Measurements from ENCODE around the gene PDGFB. TPM values are rescaled to one million over a fixed set of nuclear protein-coding genes. Genes with fewer than 3 reads are reported as not detected.

PDGFB gene
- total RNA-seq, 2 donors from 2014 or later, result 9.9 to 16.4 TPM

GRCh38 chr22:39246690-39247332 is 2.0 kb upstream of the PDGFB start:
- Histone ChIP-seq H3K4me3 (no peak overlapping the region), H3K27ac (no peak overlapping the region), H3K9me3 (no peaks in the 10 kb centered on the region), H3K27me3 (replicated peaks; ENCODE audit: insufficient read depth) (no peaks in the 10 kb centered on the region), H3K36me3 (no peaks in the 10 kb centered on the region), H3K4me1 (replicated peaks) (no peaks in the 10 kb centered on the region)
- WGBS, result 75% methylated on average over 10 of the region's 10 CpGs
- intact Hi-C loops (cut with DNase I), result no loop called here
- TF ChIP-seq POLR2A (IDR thresholded peaks at IDR 0.05) (no peak), POLR2AphosphoS5 (IDR thresholded peaks at IDR 0.05) (no peak)
- TF ChIP-seq, protein P1, sequence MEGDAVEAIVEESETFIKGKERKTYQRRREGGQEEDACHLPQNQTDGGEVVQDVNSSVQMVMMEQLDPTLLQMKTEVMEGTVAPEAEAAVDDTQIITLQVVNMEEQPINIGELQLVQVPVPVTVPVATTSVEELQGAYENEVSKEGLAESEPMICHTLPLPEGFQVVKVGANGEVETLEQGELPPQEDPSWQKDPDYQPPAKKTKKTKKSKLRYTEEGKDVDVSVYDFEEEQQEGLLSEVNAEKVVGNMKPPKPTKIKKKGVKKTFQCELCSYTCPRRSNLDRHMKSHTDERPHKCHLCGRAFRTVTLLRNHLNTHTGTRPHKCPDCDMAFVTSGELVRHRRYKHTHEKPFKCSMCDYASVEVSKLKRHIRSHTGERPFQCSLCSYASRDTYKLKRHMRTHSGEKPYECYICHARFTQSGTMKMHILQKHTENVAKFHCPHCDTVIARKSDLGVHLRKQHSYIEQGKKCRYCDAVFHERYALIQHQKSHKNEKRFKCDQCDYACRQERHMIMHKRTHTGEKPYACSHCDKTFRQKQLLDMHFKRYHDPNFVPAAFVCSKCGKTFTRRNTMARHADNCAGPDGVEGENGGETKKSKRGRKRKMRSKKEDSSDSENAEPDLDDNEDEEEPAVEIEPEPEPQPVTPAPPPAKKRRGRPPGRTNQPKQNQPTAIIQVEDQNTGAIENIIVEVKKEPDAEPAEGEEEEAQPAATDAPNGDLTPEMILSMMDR (IDR thresholded peaks at IDR 0.05), result no peak
- no peak for DNase-seq (ENCODE audit: low spot score)

GRCh38 chr22:39246217-39246616 is 1.4 kb upstream of the PDGFB start:
- Histone ChIP-seq H3K4me1 (replicated peaks) (no peaks in the 10 kb centered on the region), H3K4me3 (no peak overlapping the region), H3K9me3 (no peaks in the 10 kb centered on the region), H3K36me3 (no peaks in the 10 kb centered on the region), H3K27ac (no peak overlapping the region), H3K27me3 (replicated peaks; ENCODE audit: insufficient read depth) (no peaks in the 10 kb centered on the region)
- intact Hi-C loops (cut with DNase I), result no loop called here
- DNase-seq (ENCODE audit: low spot score), result no peak
- TF ChIP-seq, protein P1 (IDR thresholded peaks at IDR 0.05), result no peak
- TF ChIP-seq POLR2A (IDR thresholded peaks at IDR 0.05) (no peak), POLR2AphosphoS5 (IDR thresholded peaks at IDR 0.05) (no peak)
- 79% methylated on average over 3 of the region's 3 CpGs for WGBS

- Histone ChIP-seq H3K4me3 (peak overlapping the region; percentile 48 to 56), H3K27me3 (replicated peaks; ENCODE audit: insufficient read depth) (no peaks in the 10 kb centered on the region), H3K4me1 (replicated peaks) (peaks cover 3% of the 10 kb centered on the region), H3K36me3 (no peaks in the 10 kb centered on the region), H3K27ac (peak overlapping the region in 1 of 2 donors; percentile 88), H3K9me3 (no peaks in the 10 kb centered on the region)
- 54% methylated on average over 22 of the region's 22 CpGs for WGBS
- intact Hi-C loops (cut with DNase I), result no loop called here
- DNase-seq (ENCODE audit: low spot score), result no peak
- TF ChIP-seq, protein P1 (IDR thresholded peaks at IDR 0.05), result no peak
- TF ChIP-seq POLR2A (IDR thresholded peaks at IDR 0.05) (no peak), POLR2AphosphoS5 (IDR thresholded peaks at IDR 0.05) (no peak)
Observed at GRCh38 chr22:39245130-39246039, 603 bp upstream of the PDGFB start.

DNA sequence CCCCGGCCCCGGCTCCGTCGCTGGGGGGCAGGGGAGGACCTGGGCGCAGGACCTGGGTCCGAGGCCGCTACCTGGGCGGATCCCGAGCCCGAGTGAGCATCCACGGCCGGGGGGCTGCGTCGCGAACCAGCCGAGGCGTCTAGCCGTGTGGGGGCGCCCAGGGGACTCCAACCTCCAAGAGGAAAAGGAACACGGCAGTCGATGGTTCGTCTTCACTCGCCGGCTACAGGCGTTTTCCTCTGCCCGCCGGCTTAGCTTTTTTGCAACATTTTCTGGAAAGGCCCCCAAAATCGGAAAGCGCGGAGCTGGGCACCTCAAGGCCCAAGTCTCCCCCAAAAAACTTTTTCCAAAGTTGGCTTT is 666 bp downstream of the PDGFB start:
- Histone ChIP-seq H3K27me3 (replicated peaks; ENCODE audit: insufficient read depth) (no peaks in the 10 kb centered on the region), H3K36me3 (no peaks in the 10 kb centered on the region), H3K27ac (peak overlapping the region; percentile 88 to 89), H3K4me3 (peak overlapping the region; percentile 48 to 56), H3K4me1 (replicated peaks) (peaks cover 14% of the 10 kb centered on the region), H3K9me3 (no peaks in the 10 kb centered on the region)
- WGBS, result 0% methylated on average over 12 of the region's 30 CpGs
- DNase-seq (ENCODE audit: low spot score), result peak; percentile 13
- TF ChIP-seq, protein P1 (IDR thresholded peaks at IDR 0.05), result no peak
- TF ChIP-seq POLR2A (IDR thresholded peaks at IDR 0.05), result no peak
- no peak for TF ChIP-seq POLR2AphosphoS5 (IDR thresholded peaks at IDR 0.05)
- intact Hi-C loops (cut with DNase I), result no loop called here

Data from prostate gland (tissue), 2 donors.